ENCODE measurements around the gene MAML2. TPM values are rescaled to one million over a fixed set of nuclear protein-coding genes. Genes with fewer than 3 reads are reported as not detected.

Gene MAML2
- total RNA-seq, 1 donor from 2014 or later: 1.3 TPM

DNA sequence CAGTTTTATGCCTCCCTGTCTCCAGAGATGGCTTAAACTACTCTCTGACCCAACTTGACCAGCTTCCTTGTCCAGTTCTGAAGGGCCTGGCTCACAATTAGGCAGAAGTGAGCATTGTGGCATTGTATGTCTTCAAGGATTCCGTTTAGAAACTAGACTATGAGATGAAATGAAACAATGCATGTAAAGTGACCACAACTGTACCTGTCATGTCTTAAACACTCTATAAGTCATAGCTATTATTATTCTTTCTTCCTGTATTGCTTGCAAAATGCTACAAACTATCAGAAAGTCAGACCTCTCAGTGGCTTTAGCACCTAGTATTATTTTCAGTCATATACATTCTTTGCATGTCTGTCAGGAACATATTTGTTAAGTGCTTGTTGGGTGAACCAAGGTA, 291.2 kb downstream of the MAML2 start:
- FAIRE-seq (no peak), DNase-seq (ENCODE audit: low read depth) (peak; percentile 21)
- no peaks in the 10 kb centered on the region for H3K36me3 ChIP-seq (ENCODE audit: control insufficient read depth, insufficient read depth, low read length)
- no peak overlapping the region for H3K4me3 ChIP-seq (ENCODE audit: low read depth, low read length)
- no peaks in the 10 kb centered on the region for H3K27me3 ChIP-seq (ENCODE audit: control insufficient read depth, insufficient read depth, low read length)
- TF ChIP-seq, protein P1, sequence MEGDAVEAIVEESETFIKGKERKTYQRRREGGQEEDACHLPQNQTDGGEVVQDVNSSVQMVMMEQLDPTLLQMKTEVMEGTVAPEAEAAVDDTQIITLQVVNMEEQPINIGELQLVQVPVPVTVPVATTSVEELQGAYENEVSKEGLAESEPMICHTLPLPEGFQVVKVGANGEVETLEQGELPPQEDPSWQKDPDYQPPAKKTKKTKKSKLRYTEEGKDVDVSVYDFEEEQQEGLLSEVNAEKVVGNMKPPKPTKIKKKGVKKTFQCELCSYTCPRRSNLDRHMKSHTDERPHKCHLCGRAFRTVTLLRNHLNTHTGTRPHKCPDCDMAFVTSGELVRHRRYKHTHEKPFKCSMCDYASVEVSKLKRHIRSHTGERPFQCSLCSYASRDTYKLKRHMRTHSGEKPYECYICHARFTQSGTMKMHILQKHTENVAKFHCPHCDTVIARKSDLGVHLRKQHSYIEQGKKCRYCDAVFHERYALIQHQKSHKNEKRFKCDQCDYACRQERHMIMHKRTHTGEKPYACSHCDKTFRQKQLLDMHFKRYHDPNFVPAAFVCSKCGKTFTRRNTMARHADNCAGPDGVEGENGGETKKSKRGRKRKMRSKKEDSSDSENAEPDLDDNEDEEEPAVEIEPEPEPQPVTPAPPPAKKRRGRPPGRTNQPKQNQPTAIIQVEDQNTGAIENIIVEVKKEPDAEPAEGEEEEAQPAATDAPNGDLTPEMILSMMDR (IDR thresholded peaks at IDR 0.05; ENCODE audit: insufficient read depth, low read length, severe bottlenecking): no peak

DNA sequence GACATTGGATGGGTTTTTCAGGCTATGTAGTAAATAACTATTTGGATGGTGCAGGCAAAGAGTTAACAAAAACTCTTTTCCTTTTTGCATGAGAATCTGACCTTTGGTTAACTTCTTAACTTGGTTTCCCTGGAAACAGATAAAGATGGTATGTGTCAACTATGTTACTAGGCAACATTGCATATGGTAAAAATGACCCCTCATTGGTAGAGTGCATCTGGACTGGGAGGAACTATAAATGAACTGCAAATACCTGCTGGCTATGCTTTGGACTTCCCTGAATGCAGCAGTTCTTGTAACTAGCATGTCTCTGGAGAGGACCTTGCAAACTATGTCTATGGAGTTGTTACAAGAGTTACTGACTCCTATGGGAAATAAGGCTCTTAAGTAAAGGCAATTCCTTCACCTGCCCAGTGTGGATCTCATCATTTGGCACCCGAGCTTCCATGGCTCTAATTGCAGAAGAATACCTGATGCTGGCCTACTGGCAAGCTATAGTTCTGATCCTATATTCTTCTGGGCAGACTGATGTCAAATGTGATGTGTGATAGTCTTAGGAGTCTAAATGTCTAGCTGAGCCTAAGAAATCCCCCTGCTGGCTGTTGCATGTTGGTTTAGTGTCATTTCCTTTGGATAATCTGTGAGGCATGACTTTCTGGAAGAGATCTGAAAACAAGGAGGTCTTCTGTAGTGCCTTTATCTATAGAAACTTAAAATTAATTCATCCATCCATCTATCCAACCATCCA, 292.4 kb downstream of the MAML2 start:
- FAIRE-seq (no peak), DNase-seq (ENCODE audit: low read depth) (no peak)
- TF ChIP-seq, protein P1 (IDR thresholded peaks at IDR 0.05; ENCODE audit: insufficient read depth, low read length, severe bottlenecking): no peak
- no peaks in the 10 kb centered on the region for H3K27me3 ChIP-seq (ENCODE audit: control insufficient read depth, insufficient read depth, low read length)
- H3K4me3 ChIP-seq (ENCODE audit: low read depth, low read length): no peak overlapping the region
- H3K36me3 ChIP-seq (ENCODE audit: control insufficient read depth, insufficient read depth, low read length): no peaks in the 10 kb centered on the region

DNA sequence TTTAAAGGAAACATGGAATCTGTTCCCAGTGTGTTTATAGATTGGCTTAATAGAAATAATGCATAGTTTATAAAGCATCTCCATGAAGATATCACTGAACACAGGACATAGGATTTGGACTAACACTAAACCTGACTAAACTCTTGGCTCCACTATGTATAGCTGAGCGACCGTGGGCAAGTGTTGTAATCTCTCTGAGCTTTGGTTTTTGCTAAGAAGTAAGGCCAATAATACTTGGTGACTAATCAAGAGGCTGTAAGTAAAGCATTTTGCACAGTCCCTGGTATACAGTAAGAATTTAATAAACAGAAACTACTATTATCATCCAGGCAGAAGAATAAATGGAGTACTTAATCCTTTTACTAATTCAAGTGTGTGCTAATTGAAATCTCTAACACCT, 293.6 kb downstream of the MAML2 start:
- no peaks in the 10 kb centered on the region for H3K27me3 ChIP-seq (ENCODE audit: control insufficient read depth, insufficient read depth, low read length)
- TF ChIP-seq, protein P1 (IDR thresholded peaks at IDR 0.05; ENCODE audit: insufficient read depth, low read length, severe bottlenecking): no peak
- FAIRE-seq (no peak), DNase-seq (ENCODE audit: low read depth) (peak; percentile 40)
- no peaks in the 10 kb centered on the region for H3K36me3 ChIP-seq (ENCODE audit: control insufficient read depth, insufficient read depth, low read length)
- no peak overlapping the region for H3K4me3 ChIP-seq (ENCODE audit: low read depth, low read length)

DNA sequence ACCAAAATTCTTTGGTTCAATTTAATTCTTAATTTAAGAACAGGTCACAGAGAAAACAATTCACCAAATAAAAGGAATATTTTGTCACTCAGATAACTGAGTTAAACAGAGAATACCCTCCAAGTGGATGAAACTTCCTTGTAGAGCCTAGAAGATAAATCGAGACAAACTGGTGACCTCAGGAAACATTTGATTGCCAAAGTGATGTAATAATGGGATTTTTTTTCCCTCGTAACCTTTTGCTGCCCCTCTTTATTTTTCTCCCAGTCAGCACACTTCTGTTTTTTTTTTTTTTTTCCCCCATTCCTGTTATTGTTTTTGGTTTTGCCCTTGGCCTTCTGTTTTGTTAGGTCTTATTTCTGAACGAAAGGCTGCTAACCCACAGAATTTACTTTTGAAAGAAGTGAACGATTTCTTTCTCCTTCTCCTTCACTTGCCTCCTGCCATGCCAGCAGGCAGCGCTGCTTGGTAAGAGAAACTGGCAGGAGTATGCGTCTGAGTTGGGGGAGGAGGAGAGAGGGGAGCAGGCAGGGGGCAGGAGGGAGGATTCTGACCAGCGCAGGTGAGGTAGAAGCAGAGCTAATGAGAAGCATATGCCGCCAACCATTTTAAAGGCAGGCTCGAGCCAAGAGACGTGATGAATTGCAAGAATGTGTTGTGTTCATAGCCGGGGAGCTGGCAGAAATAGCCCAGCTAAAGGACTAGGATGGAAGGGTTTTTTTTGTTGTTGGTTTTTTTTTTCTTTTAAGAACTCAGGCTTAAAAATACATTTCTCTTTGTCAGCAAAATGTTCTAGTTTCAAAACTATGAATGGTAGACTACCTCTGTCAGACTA, 297.2 kb downstream of the MAML2 start:
- TF ChIP-seq, protein P1 (IDR thresholded peaks at IDR 0.05; ENCODE audit: insufficient read depth, low read length, severe bottlenecking): no peak
- FAIRE-seq: no peak
- H3K36me3 ChIP-seq (ENCODE audit: control insufficient read depth, insufficient read depth, low read length): no peaks in the 10 kb centered on the region
- no peaks in the 10 kb centered on the region for H3K27me3 ChIP-seq (ENCODE audit: control insufficient read depth, insufficient read depth, low read length)
- DNase-seq (ENCODE audit: low read depth): peak; percentile 20
- no peak overlapping the region for H3K4me3 ChIP-seq (ENCODE audit: low read depth, low read length)

DNA sequence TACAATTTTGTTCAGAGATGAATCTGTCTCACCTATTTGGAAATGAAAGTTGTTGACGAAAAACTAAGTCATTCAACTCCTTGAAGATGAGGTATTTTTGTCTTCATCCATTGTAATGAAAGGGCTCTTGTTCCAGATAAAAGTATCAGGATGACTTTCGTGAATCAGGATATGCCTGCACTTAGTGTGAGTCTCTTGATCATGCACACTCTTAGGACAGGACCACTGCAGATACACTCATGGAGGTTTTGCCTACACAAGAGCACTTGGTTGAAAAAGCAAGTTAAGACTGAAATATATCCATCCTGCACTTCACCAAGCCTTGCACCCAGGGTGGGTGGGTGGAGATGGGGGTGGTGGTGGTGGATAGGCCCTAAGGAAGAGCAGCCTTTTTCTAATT, 298.2 kb downstream of the MAML2 start:
- TF ChIP-seq, protein P1 (IDR thresholded peaks at IDR 0.05; ENCODE audit: insufficient read depth, low read length, severe bottlenecking): no peak
- no peak for FAIRE-seq
- Histone ChIP-seq H3K27me3 (ENCODE audit: control insufficient read depth, insufficient read depth, low read length) (no peaks in the 10 kb centered on the region), H3K36me3 (ENCODE audit: control insufficient read depth, insufficient read depth, low read length) (no peaks in the 10 kb centered on the region), H3K4me3 (ENCODE audit: low read depth, low read length) (no peak overlapping the region)
- DNase-seq (ENCODE audit: low read depth): no peak
